Naive B cell (primary cell): ENCODE measurements around the gene TGM1. TPM values are rescaled to one million over a fixed set of nuclear protein-coding genes. Genes with fewer than 3 reads are reported as not detected.
"Not testable (repeated sequence)": the region's sequence is repeated elsewhere in the genome, so short reads cannot be mapped to it uniquely, and the experiment has no call there.

Experiments used
- ATAC-seq, 2 donors: fragments of 150-1000 bp; cut with Tn5 transposase; 2 replicates each; pipeline ENCODE4 v1.10.0; 2021; ENCODE audit warnings: low read depth in 2 of 2, mild to moderate bottlenecking in 2 of 2, moderate library complexity in 2 of 2
- DNase-seq: peaks from one replicate; pipeline ENCODE4 v3.0.0; 2022
- H3K27ac Mint-ChIP-seq, 6 donors: one replicate each; pipeline ENCODE4 v1.8.0; 2020 to 2022; ENCODE audit warnings: mild to moderate bottlenecking in 6 of 6, mixed read lengths in 6 of 6, moderate library complexity in 5 of 6, inconsistent platforms in 2 of 6
- H3K27me3 Mint-ChIP-seq, 3 donors: one replicate each; pipeline ENCODE4 v1.8.0; 2021 to 2022; ENCODE audit warnings: mixed read lengths in 3 of 3, mild to moderate bottlenecking in 1 of 3
- H3K36me3 Mint-ChIP-seq, 2 donors: one replicate each; pipeline ENCODE4 v1.8.0; 2020 to 2022; ENCODE audit warnings: mixed read lengths in 2 of 2, inconsistent platforms in 1 of 2, mild to moderate bottlenecking in 1 of 2
- H3K4me1 Mint-ChIP-seq, 3 donors: one replicate each; pipeline ENCODE4 v1.8.0; 2020 to 2022; ENCODE audit warnings: mixed read lengths in 3 of 3, inconsistent platforms in 1 of 3, mild to moderate bottlenecking in 1 of 3, moderate library complexity in 1 of 3
- H3K4me3 Mint-ChIP-seq, 8 donors: one replicate each; pipeline ENCODE4 v1.8.0; 2020 to 2022; ENCODE audit warnings: mild to moderate bottlenecking in 8 of 8, mixed read lengths in 8 of 8, moderate library complexity in 8 of 8, inconsistent platforms in 2 of 8
- H3K9me3 Mint-ChIP-seq, 7 donors: one replicate each; pipeline ENCODE4 v1.8.0; 2020 to 2022; ENCODE audit warnings: mixed read lengths in 7 of 7, mild to moderate bottlenecking in 5 of 7, inconsistent platforms in 2 of 7, moderate library complexity in 1 of 7
- polyA plus RNA-seq, 6 donors: library from polyadenylated mRNA; unstranded; fragments of 300-500 nt; fragmentation: Illumina TruSeq; gene quantifications; one replicate each; pipeline ENCODE4 v1.2.3, GENCODE V29; 2021; ENCODE audit warnings: low read depth in 6 of 6

TGM1 gene
- polyA plus RNA-seq, 6 donors from 2014 or later, result not detected

GRCh38 chr14:24206260-24207103 is 56.5 kb downstream of the TGM1 start:
- no peak for ATAC-seq
- H3K4me3 Mint-ChIP-seq, result peak overlapping the region in 3 of 8 donors; percentile 13 to 61 (median 57)
- peaks cover 0 to 2% (median 0%) of the 10 kb centered on the region in 7 donors for H3K9me3 Mint-ChIP-seq
- H3K36me3 Mint-ChIP-seq, result peaks cover 38 to 49% of the 10 kb centered on the region in 2 donors
- H3K27ac Mint-ChIP-seq, result peak overlapping the region; percentile 71 to 96 (median 88)
- no peaks in the 10 kb centered on the region for H3K27me3 Mint-ChIP-seq
- peaks cover 43 to 52% (median 44%) of the 10 kb centered on the region in 3 donors for H3K4me1 Mint-ChIP-seq
- DNase-seq, result no peak

GRCh38 chr14:24204163-24205146 is 58.5 kb downstream of the TGM1 start:
- Mint-ChIP-seq H3K27ac (peak overlapping the region in 3 of 6 donors; percentile 24 to 82 (median 66)), H3K27me3 (no peaks in the 10 kb centered on the region), H3K9me3 (peaks cover 0 to 2% (median 0%) of the 10 kb centered on the region in 7 donors), H3K36me3 (peaks cover 34 to 42% of the 10 kb centered on the region in 2 donors), H3K4me3 (peak overlapping the region in 2 of 8 donors; percentile 10 to 59), H3K4me1 (peaks cover 30 to 42% (median 38%) of the 10 kb centered on the region in 3 donors)
- ATAC-seq, result no peak
- DNase-seq, result no peak

GRCh38 chr14:24203249-24203886 is 59.6 kb downstream of the TGM1 start:
- H3K36me3 Mint-ChIP-seq, result peaks cover 30 to 42% of the 10 kb centered on the region in 2 donors
- not testable (repeated sequence) for DNase-seq, H3K9me3 Mint-ChIP-seq, ATAC-seq, H3K4me3 Mint-ChIP-seq, H3K27ac Mint-ChIP-seq, H3K27me3 Mint-ChIP-seq
- peaks cover 40 to 53% (median 49%) of the 10 kb centered on the region in 3 donors for H3K4me1 Mint-ChIP-seq

GRCh38 chr14:24202538-24202937 is 60.4 kb downstream of the TGM1 start:
- H3K4me3 Mint-ChIP-seq, H3K9me3 Mint-ChIP-seq, DNase-seq: not testable (repeated sequence)

More at GRCh38 chr14:24202538-24202937, 60.4 kb downstream of the TGM1 start:
- Mint-ChIP-seq H3K36me3 (peaks cover 27 to 42% of the 10 kb centered on the region in 2 donors), H3K4me1 (peaks cover 41 to 55% (median 45%) of the 10 kb centered on the region in 3 donors), H3K27ac (peak overlapping the region in 1 of 6 donors; percentile 32)
- not testable (repeated sequence) for H3K27me3 Mint-ChIP-seq, ATAC-seq

Other genes with a start within 250 kb of the TGM1 start
- under 1 TPM in 2 of 6 donors, not detected in 4; 0.10 to 0.11 TPM for gene CARMIL3, start 211.2 kb downstream of the TGM1 start, polyA plus RNA-seq
- 1 to 10 TPM in 1 of 6 donors, not detected in 5; 1.1 TPM for gene CPNE6, start 191.6 kb downstream of the TGM1 start, polyA plus RNA-seq
- gene PCK2, start 168.9 kb downstream of the TGM1 start, polyA plus RNA-seq, result 10 to 100 TPM; 26.5 to 48.0 (median 36.8) TPM
- gene DCAF11, start 148.4 kb downstream of the TGM1 start, polyA plus RNA-seq, result 100 to 1,000 TPM in 1 of 6 donors, 10 to 100 TPM in 5; 65.8 to 106 (median 78.5) TPM
- 1 to 10 TPM; 2.3 to 8.9 (median 6.4) TPM for gene NRL, start 148.2 kb downstream of the TGM1 start, polyA plus RNA-seq
- 1 to 10 TPM in 1 of 6 donors, under 1 TPM in 4, not detected in 1; 0.29 to 1.4 (median 0.53) TPM for gene FITM1, start 132.5 kb downstream of the TGM1 start, polyA plus RNA-seq
- gene PSME1, start 127.0 kb downstream of the TGM1 start, polyA plus RNA-seq, result 100 to 1,000 TPM; 704 to 932 (median 769) TPM
- gene EMC9, start 121.6 kb downstream of the TGM1 start, polyA plus RNA-seq, result 10 to 100 TPM in 2 of 6 donors, 1 to 10 TPM in 4; 5.9 to 15.3 (median 9.2) TPM
- 100 to 1,000 TPM; 257 to 514 (median 294) TPM for gene PSME2, start 116.6 kb downstream of the TGM1 start, polyA plus RNA-seq
- 10 to 100 TPM; 21.0 to 47.2 (median 32.1) TPM for gene RNF31, start 115.7 kb downstream of the TGM1 start, polyA plus RNA-seq
- gene IRF9, start 101.9 kb downstream of the TGM1 start, polyA plus RNA-seq, result 100 to 1,000 TPM in 3 of 6 donors, 10 to 100 TPM in 3; 86.7 to 140 (median 97.2) TPM
- 1 to 10 TPM; 3.6 to 9.6 (median 6.9) TPM for gene REC8, start 91.1 kb downstream of the TGM1 start, polyA plus RNA-seq
- gene IPO4, start 74.4 kb downstream of the TGM1 start, polyA plus RNA-seq, result 10 to 100 TPM in 5 of 6 donors, 1 to 10 TPM in 1; 5.4 to 19.0 (median 12.6) TPM
- gene TM9SF1, start 67.7 kb downstream of the TGM1 start, polyA plus RNA-seq, result 10 to 100 TPM; 34.5 to 43.9 (median 37.0) TPM
- 1 to 10 TPM in 3 of 6 donors, under 1 TPM in 2, not detected in 1; 0.36 to 1.7 (median 1.4) TPM for gene TSSK4, start 57.5 kb downstream of the TGM1 start, polyA plus RNA-seq
- gene CHMP4A, start 49.7 kb downstream of the TGM1 start, polyA plus RNA-seq, result 100 to 1,000 TPM; 139 to 167 (median 157) TPM
- gene MDP1, start 47.1 kb downstream of the TGM1 start, polyA plus RNA-seq, result 10 to 100 TPM; 32.7 to 48.2 (median 37.3) TPM
- gene NEDD8, start 30.8 kb downstream of the TGM1 start, polyA plus RNA-seq, result 100 to 1,000 TPM; 306 to 385 (median 326) TPM
- gene GMPR2, start 30.2 kb downstream of the TGM1 start, polyA plus RNA-seq, result 100 to 1,000 TPM in 3 of 6 donors, 10 to 100 TPM in 3; 90.3 to 120 (median 99.2) TPM
- gene TINF2, start 20.6 kb downstream of the TGM1 start, polyA plus RNA-seq, result 100 to 1,000 TPM; 238 to 289 (median 254) TPM
- gene RABGGTA, start 8.4 kb upstream of the TGM1 start, polyA plus RNA-seq, result 10 to 100 TPM; 22.2 to 36.2 (median 22.8) TPM
- 10 to 100 TPM; 20.4 to 38.5 (median 29.3) TPM for gene DHRS1, start 36.6 kb upstream of the TGM1 start, polyA plus RNA-seq
- 1 to 10 TPM in 5 of 6 donors, under 1 TPM in 1; 0.83 to 2.4 (median 1.3) TPM for gene NOP9, start 36.7 kb upstream of the TGM1 start, polyA plus RNA-seq
- gene CIDEB, start 44.8 kb upstream of the TGM1 start, polyA plus RNA-seq, result 10 to 100 TPM in 1 of 6 donors, 1 to 10 TPM in 5; 4.9 to 10.4 (median 8.1) TPM
- gene LTB4R2, start 47.0 kb upstream of the TGM1 start, polyA plus RNA-seq, result 1 to 10 TPM in 1 of 6 donors, under 1 TPM in 5; 0.28 to 1.2 (median 0.69) TPM
- 1 to 10 TPM; 1.4 to 2.4 (median 2.1) TPM for gene LTB4R, start 48.3 kb upstream of the TGM1 start, polyA plus RNA-seq
- gene ADCY4, start 71.9 kb upstream of the TGM1 start, polyA plus RNA-seq, result under 1 TPM in 3 of 6 donors, not detected in 3; 0.29 to 0.53 (median 0.32) TPM
- 10 to 100 TPM in 2 of 6 donors, 1 to 10 TPM in 3, not detected in 1; 7.7 to 12.9 (median 9.3) TPM for gene RIPK3, start 76.8 kb upstream of the TGM1 start, polyA plus RNA-seq
- gene NFATC4, start 105.0 kb upstream of the TGM1 start, polyA plus RNA-seq, result under 1 TPM in 2 of 6 donors, not detected in 4; 0.19 to 0.43 TPM
- gene NYNRIN, start 135.8 kb upstream of the TGM1 start, polyA plus RNA-seq, result under 1 TPM in 2 of 6 donors, not detected in 4; 0.05 to 0.14 TPM
- 1 to 10 TPM in 5 of 6 donors, under 1 TPM in 1; 0.70 to 2.6 (median 2.1) TPM for gene CBLN3, start 166.5 kb upstream of the TGM1 start, polyA plus RNA-seq
- 10 to 100 TPM; 22.8 to 39.8 (median 24.0) TPM for gene KHNYN, start 166.8 kb upstream of the TGM1 start, polyA plus RNA-seq
- gene SDR39U1, start 179.6 kb upstream of the TGM1 start, polyA plus RNA-seq, result 100 to 1,000 TPM in 2 of 6 donors, 10 to 100 TPM in 4; 79.5 to 106 (median 87.5) TPM
- gene CMA1, start 245.1 kb upstream of the TGM1 start, polyA plus RNA-seq, result not detected